Karpas-422 (cell line): ENCODE results near the gene MMEL1. TPM values are rescaled to one million over a fixed set of nuclear protein-coding genes. Genes with fewer than 3 reads are reported as not detected.
"Not testable (repeated sequence)": the region's sequence is repeated elsewhere in the genome, so short reads cannot be mapped to it uniquely, and the experiment has no call there.

Experiments
- DNase-seq: peaks from one replicate; pipeline ENCODE4 v3.0.0-alpha.2; 2015
- H2AFZ ChIP-seq: fragments of 200-600 bp; sonication (generic); 2 replicates; pipeline ENCODE4 v1.6.1; 2014; ENCODE audit warnings: antibody characterized with exemption, low read length, mixed read lengths
- H3K27ac ChIP-seq: fragments of 200-600 bp; sonication (generic); 2 replicates; pipeline ENCODE4 v1.5.1; 2014; ENCODE audit warnings: mild to moderate bottlenecking, low read length, moderate library complexity
- H3K27me3 ChIP-seq: fragments of 200-600 bp; sonication (generic); 2 replicates; pipeline ENCODE4 v1.6.1; 2014; ENCODE audit warnings: low read length, mixed read lengths
- H3K36me3 ChIP-seq: fragments of 200-600 bp; sonication (generic); 2 replicates; pipeline ENCODE4 v1.6.1; 2014; ENCODE audit warnings: low read length, mixed read lengths; ENCODE audit not compliant: insufficient read depth
- H3K4me1 ChIP-seq: fragments of 200-600 bp; sonication (generic); 2 replicates; pipeline ENCODE4 v1.6.1; 2014; ENCODE audit warnings: mild to moderate bottlenecking, low read length, mixed read lengths
- H3K4me2 ChIP-seq: fragments of 200-600 bp; sonication (generic); 2 replicates; pipeline ENCODE4 v1.6.1; 2014; ENCODE audit warnings: low read length, low read depth, mild to moderate bottlenecking; ENCODE audit not compliant: poor library complexity, severe bottlenecking
- H3K4me3 ChIP-seq: fragments of 200-600 bp; sonication (generic); 2 replicates; pipeline ENCODE4 v1.5.1; 2014; ENCODE audit warnings: mild to moderate bottlenecking, antibody characterized with exemption, low read length, mixed read lengths
- H3K79me2 ChIP-seq: fragments of 200-600 bp; sonication (generic); 2 replicates; pipeline ENCODE4 v1.6.1; 2014; ENCODE audit warnings: mild to moderate bottlenecking, low read length, mixed read lengths
- H3K9ac ChIP-seq: fragments of 200-600 bp; sonication (generic); 2 replicates; pipeline ENCODE4 v1.6.0; 2014; ENCODE audit warnings: low read length
- H3K9me2 ChIP-seq: fragments of 200-600 bp; sonication (generic), shearing (Covaris generic); replicated peaks from 2 replicates; pipeline ENCODE4 v1.6.0; 2014; ENCODE audit warnings: mild to moderate bottlenecking, low read length, moderate library complexity; ENCODE audit not compliant: insufficient read depth
- H3K9me3 ChIP-seq: fragments of 300-700, 200-600 bp; sonication (generic); 2 replicates; pipeline ENCODE4 v1.6.1; 2014; ENCODE audit warnings: low read length, mixed read lengths
- H4K20me1 ChIP-seq: fragments of 200-600 bp; sonication (generic); 2 replicates; pipeline ENCODE4 v1.6.1; 2014; ENCODE audit warnings: mild to moderate bottlenecking, antibody characterized with exemption, low read length, low read depth; ENCODE audit not compliant: insufficient read depth
- total RNA-seq: library from RNA; depleted of rRNA; stranded (reverse); fragments of >200 nt; shearing (Covaris generic); gene quantifications from 2 replicates; pipeline ENCODE4 v1.2.3, GENCODE V29; 2014; ENCODE audit warnings: low replicate concordance; rRNA removed

MMEL1 gene
- total RNA-seq, result not detected in 2 replicates

GRCh38 chr1:2632561-2633361 lies at the start of gene MMEL1:
TSS of gene MMEL1 (minus strand) at chr1:2633016. CDS start at chr1:2629484, 3,532 bp downstream.
- Histone ChIP-seq H3K9me3 (no peaks in the 10 kb centered on the region), H3K9me2 (no peaks in the 10 kb centered on the region), H3K4me3 (no peak within 1 kb of the TSS), H4K20me1 (no peaks in the 10 kb centered on the region), H3K4me1 (no peaks in the 10 kb centered on the region), H3K27ac (no peak within 1 kb of the TSS), H3K9ac (no peak within 1 kb of the TSS), H3K36me3 (no peaks in the 10 kb centered on the region), H3K79me2 (no peaks in the 10 kb centered on the region), H3K27me3 (peaks cover 5% of the 10 kb centered on the region; the same call in 1 of the 2 replicates), H3K4me2 (no peak within 1 kb of the TSS), H2AFZ (no peak within 1 kb of the TSS)
- DNase-seq, result no peak

DNA sequence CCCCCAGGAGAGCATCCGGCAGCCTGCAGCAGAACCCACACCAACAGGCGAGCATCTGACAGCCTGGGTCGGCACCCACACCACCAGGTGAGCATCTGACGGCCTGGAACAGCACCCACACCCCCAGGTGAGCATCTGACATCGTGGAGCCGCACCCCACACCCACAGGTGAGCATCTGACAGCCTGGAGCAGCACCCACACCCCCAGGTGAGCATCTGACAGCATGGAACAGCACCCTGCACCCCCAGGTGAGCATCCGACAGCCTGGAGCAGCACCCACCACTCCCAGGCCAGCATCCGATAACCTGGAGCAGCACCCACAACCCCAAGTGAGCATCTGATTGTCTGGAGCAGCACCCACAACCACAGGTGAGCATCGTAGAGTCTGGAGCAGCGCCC lies 43.9 kb upstream of the MMEL1 start:
- H3K9me3 ChIP-seq, result not testable (repeated sequence)

DNA sequence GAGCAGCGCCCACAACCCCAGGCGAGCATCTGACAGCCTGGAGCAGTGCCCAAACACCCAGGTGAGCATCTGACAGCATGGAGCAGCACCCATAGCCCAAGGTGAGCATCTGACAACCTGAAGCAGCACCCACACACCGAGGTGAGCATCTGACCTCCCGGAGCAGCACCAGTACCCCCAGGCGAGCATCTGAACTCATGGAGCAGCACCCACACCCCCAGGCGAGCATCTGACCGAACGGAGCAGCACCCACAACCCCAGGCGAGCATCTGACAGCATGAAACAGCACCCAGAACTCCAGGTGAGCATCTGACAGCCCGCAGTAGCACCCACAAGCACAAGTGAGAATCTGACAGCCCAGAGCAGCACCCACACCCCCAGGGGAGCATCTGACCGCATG lies 38.8 kb upstream of the MMEL1 start:
- H3K9me2 ChIP-seq, H3K4me1 ChIP-seq, H2AFZ ChIP-seq, DNase-seq, H3K27me3 ChIP-seq, H3K9me3 ChIP-seq, H3K36me3 ChIP-seq, H3K79me2 ChIP-seq, H3K4me2 ChIP-seq, H4K20me1 ChIP-seq, H3K9ac ChIP-seq, H3K27ac ChIP-seq, H3K4me3 ChIP-seq: not testable (repeated sequence)

More for the DNA sequence above, 43.9 kb upstream of the MMEL1 start:
- H3K27ac ChIP-seq, H2AFZ ChIP-seq, H3K4me3 ChIP-seq, DNase-seq, H3K4me1 ChIP-seq, H3K36me3 ChIP-seq, H3K9me2 ChIP-seq, H3K27me3 ChIP-seq, H3K4me2 ChIP-seq, H3K79me2 ChIP-seq, H3K9ac ChIP-seq, H4K20me1 ChIP-seq: not testable (repeated sequence)

- H2AFZ ChIP-seq, H3K36me3 ChIP-seq, H3K27me3 ChIP-seq, H3K4me3 ChIP-seq, H3K4me2 ChIP-seq, H3K27ac ChIP-seq, H3K4me1 ChIP-seq, DNase-seq, H4K20me1 ChIP-seq, H3K79me2 ChIP-seq, H3K9me2 ChIP-seq, H3K9ac ChIP-seq, H3K9me3 ChIP-seq: not testable (repeated sequence)
These were observed 27.0 kb upstream of the MMEL1 start for GRCh38 chr1:2659806-2660205.

- H3K4me1 ChIP-seq, H3K9ac ChIP-seq, H3K27ac ChIP-seq, H2AFZ ChIP-seq, H3K4me3 ChIP-seq, H3K27me3 ChIP-seq, DNase-seq, H3K36me3 ChIP-seq, H3K79me2 ChIP-seq, H3K9me2 ChIP-seq, H4K20me1 ChIP-seq, H3K4me2 ChIP-seq, H3K9me3 ChIP-seq: not testable (repeated sequence)
These were observed 25.1 kb upstream of the MMEL1 start for GRCh38 chr1:2657909-2658308.

GRCh38 chr1:2657124-2657523 lies 24.3 kb upstream of the MMEL1 start:
- not testable (repeated sequence) for H3K9me2 ChIP-seq, H3K79me2 ChIP-seq, H4K20me1 ChIP-seq

DNA sequence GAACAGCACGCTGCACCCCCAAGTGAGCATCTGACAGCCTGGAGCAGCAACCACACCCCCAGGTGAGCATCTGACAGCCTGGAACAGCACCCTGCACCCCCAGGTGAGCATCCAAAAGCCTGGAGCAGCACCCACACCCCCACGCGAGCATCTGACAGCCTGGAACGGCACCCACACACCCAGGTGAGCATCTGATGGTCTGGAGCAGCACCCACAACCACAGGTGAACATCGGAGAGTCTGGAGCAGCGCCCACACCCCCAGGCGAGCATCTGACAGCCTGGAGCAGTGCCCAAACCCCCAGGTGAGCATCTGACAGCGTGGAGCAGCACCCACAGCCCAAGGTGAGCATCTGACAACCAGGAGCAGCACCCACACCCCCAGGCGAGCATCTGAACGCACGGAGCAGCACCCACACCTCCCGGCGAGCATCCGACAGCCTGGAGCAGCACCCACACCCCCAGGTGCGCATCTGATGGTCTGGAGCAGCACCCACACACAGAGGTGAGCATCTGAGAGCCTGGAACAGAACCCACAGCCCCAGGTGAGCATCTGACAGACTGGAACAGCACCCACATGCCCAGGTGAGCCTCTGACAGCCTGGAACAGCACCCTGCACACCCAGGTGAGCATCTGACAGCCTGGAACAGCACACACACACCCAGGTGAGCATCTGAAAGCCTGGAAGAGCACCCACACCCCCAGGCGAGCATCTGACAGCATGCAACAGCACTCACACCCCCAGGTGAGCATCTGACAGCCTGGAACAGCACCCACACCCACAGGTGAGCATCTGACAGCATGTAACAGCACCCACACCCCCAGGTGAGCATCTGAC lies 23.0 kb upstream of the MMEL1 start:
- not testable (repeated sequence) for H3K27ac ChIP-seq

More at GRCh38 chr1:2657124-2657523, 24.3 kb upstream of the MMEL1 start:
- H3K4me2 ChIP-seq, H3K4me1 ChIP-seq, H3K9me3 ChIP-seq, H3K4me3 ChIP-seq, DNase-seq, H3K27me3 ChIP-seq, H2AFZ ChIP-seq, H3K36me3 ChIP-seq, H3K9ac ChIP-seq, H3K27ac ChIP-seq: not testable (repeated sequence)

DNA sequence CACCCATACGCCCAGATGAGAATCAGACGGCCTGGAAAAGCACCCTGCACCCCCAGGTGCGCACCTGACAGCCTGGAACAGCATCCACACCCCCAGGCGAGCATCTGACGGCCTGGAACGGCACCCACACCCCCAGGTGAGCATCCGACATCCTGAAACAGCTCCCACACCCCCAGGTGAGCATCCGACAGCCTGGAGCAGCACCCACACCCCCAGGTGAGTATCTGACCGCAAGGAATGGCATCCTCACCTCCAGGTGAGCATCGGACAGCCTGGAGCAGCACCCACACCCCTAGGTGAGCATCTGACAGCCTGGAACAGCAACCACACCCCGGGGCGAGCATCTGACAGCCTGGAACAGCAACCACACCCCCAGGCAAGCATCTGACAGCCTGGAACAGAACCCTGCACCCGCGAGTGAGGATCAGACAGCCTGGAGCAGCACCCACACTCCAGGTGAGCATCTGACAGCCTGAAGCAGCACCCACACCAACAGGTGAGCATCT lies 21.7 kb upstream of the MMEL1 start:
- H3K27me3 ChIP-seq, H3K9me2 ChIP-seq, H3K27ac ChIP-seq, DNase-seq, H3K4me3 ChIP-seq, H2AFZ ChIP-seq, H3K9ac ChIP-seq, H3K9me3 ChIP-seq, H3K4me2 ChIP-seq, H3K79me2 ChIP-seq, H3K36me3 ChIP-seq, H3K4me1 ChIP-seq, H4K20me1 ChIP-seq: not testable (repeated sequence)

More for the DNA sequence above, 23.0 kb upstream of the MMEL1 start:
- H3K4me3 ChIP-seq, H3K36me3 ChIP-seq, H3K79me2 ChIP-seq, H3K27me3 ChIP-seq, H2AFZ ChIP-seq, H4K20me1 ChIP-seq, H3K4me2 ChIP-seq, H3K9me2 ChIP-seq, DNase-seq, H3K9me3 ChIP-seq, H3K9ac ChIP-seq, H3K4me1 ChIP-seq: not testable (repeated sequence)
